ENCODE measurements around the gene NLGN4X.

DNA sequence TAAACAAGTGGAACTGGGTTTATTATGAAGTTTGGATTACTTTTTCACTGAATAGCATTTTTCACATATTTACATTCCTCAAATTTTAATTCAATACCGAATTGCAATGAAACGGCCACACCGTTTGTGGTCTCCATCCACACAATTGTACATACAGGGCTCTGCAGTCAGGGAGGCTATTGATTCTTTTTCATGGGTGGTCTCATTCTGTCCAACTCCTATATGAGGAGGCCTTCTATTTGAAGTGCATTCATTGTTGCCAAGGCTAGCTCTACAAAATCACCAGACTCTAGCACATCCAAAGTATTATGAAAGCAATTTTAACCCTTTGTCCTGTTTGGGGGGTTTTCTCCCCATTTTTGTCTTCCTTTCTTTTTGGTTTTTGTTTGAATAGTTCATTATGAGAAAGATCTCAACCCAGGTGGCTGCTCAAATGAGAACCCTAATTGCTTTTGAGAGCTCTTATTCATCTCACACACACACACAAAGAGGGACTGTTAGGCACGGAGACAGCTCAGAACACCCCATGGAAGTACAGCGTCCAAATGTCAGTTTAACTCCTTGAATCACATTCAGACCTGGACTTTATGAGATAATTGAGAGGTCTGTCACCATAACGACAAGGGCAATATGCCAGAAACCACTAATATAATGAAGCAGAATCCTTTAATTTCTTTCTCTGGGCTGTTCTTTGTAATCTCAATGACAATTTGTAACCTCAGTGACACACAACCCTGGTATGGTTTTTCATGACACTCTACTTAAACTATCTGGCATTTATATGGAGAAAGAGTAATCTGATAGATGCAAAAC lies 79.4 kb downstream of the NLGN4X start:
- TF ChIP-seq, protein P1, sequence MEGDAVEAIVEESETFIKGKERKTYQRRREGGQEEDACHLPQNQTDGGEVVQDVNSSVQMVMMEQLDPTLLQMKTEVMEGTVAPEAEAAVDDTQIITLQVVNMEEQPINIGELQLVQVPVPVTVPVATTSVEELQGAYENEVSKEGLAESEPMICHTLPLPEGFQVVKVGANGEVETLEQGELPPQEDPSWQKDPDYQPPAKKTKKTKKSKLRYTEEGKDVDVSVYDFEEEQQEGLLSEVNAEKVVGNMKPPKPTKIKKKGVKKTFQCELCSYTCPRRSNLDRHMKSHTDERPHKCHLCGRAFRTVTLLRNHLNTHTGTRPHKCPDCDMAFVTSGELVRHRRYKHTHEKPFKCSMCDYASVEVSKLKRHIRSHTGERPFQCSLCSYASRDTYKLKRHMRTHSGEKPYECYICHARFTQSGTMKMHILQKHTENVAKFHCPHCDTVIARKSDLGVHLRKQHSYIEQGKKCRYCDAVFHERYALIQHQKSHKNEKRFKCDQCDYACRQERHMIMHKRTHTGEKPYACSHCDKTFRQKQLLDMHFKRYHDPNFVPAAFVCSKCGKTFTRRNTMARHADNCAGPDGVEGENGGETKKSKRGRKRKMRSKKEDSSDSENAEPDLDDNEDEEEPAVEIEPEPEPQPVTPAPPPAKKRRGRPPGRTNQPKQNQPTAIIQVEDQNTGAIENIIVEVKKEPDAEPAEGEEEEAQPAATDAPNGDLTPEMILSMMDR (IDR thresholded peaks at IDR 0.05) = no peak
- no peak for TF ChIP-seq POLR2AphosphoS5 (IDR thresholded peaks at IDR 0.05; ENCODE audit: low read depth, low read length)
